HepG2 (cell line): Measurements from ENCODE around the gene SMIM14. TPM values are rescaled to one million over a fixed set of nuclear protein-coding genes. Genes with fewer than 3 reads are reported as not detected.

Source experiments
- HOXA5 ChIP-seq: sonication (generic); formaldehyde crosslinking; IDR thresholded peaks from 2 replicates; pipeline ENCODE4 v1.4.0; 2020; ENCODE audit warnings: missing genetic modification reagents
- LCORL ChIP-seq, 2 experiments: fragments of 450-650 bp in 1 of 2; sonication (generic) in 1 of 2; formaldehyde crosslinking in 1 of 2; IDR thresholded peaks; 2 replicates each; pipeline versions ENCODE4 v1.5.0 to v1.6.1; 2017 to 2020; ENCODE audit warnings: antibody characterized with exemption in 1 of 2, missing genetic modification reagents in 1 of 2
- MAFG ChIP-seq: sonication (generic); formaldehyde crosslinking; IDR thresholded peaks from 2 replicates; pipeline ENCODE4 v1.5.1; 2020; ENCODE audit warnings: mild to moderate bottlenecking, missing genetic modification reagents
- MEIS1 ChIP-seq: sonication (generic); formaldehyde crosslinking; IDR thresholded peaks from 2 replicates; pipeline ENCODE4 v1.9.0; 2021; ENCODE audit warnings: mild to moderate bottlenecking, missing genetic modification reagents, moderate library complexity, borderline replicate concordance
- NR1H2 ChIP-seq: sonication (generic); formaldehyde crosslinking; IDR thresholded peaks from 2 replicates; pipeline ENCODE4 v1.8.1; 2022; ENCODE audit warnings: low read depth, missing genetic modification reagents, borderline replicate concordance
- RARG ChIP-seq: sonication (generic); formaldehyde crosslinking; IDR thresholded peaks from 2 replicates; pipeline ENCODE4 v1.4.0; 2020; ENCODE audit warnings: low read depth, mild to moderate bottlenecking, missing genetic modification reagents
- STAG1 ChIP-seq: sonication (generic); formaldehyde crosslinking; IDR thresholded peaks from 2 replicates; pipeline ENCODE4 v1.4.0; 2020; ENCODE audit warnings: missing genetic modification reagents
- ZNF143 ChIP-seq: sonication (generic); formaldehyde crosslinking; IDR thresholded peaks from 2 replicates; pipeline ENCODE4 v1.4.0; 2020; ENCODE audit warnings: missing genetic modification reagents
- ZNF17 ChIP-seq: sonication (generic); formaldehyde crosslinking; IDR thresholded peaks from 2 replicates; pipeline ENCODE4 v1.5.0; 2020; ENCODE audit warnings: mild to moderate bottlenecking, missing genetic modification reagents
- ZNF331 ChIP-seq: sonication (generic); formaldehyde crosslinking; IDR thresholded peaks from 2 replicates; pipeline ENCODE4 v1.4.0; 2020; ENCODE audit warnings: missing genetic modification reagents
- ZNF549 ChIP-seq: sonication (generic); formaldehyde crosslinking; IDR thresholded peaks from 2 replicates; pipeline ENCODE4 v1.5.0; 2020; ENCODE audit warnings: missing genetic modification reagents
- ZNF720 ChIP-seq: sonication (generic); formaldehyde crosslinking; IDR thresholded peaks from 2 replicates; pipeline ENCODE4 v1.4.0; 2020; ENCODE audit warnings: missing genetic modification reagents
- ZNF776 ChIP-seq: sonication (generic); formaldehyde crosslinking; IDR thresholded peaks from 2 replicates; pipeline ENCODE4 v1.4.0; 2020; ENCODE audit warnings: mild to moderate bottlenecking, missing genetic modification reagents
- ZNF850 ChIP-seq: sonication (generic); formaldehyde crosslinking; conservative IDR thresholded peaks from 2 replicates; pipeline ENCODE4 v1.9.0; 2021; ENCODE audit warnings: mild to moderate bottlenecking, missing genetic modification reagents
- ZNF879 ChIP-seq: sonication (generic); formaldehyde crosslinking; IDR thresholded peaks from 2 replicates; pipeline ENCODE4 v1.8.1; 2023; ENCODE audit warnings: missing genetic modification reagents
- ZSCAN9 ChIP-seq: IDR thresholded peaks from 2 replicates; pipeline ENCODE4 v1.6.1; 2016; ENCODE audit warnings: borderline replicate concordance
- polyA plus RNA-seq, 8 experiments: library from polyadenylated mRNA; depleted of rRNA in 3 of 8; stranded (reverse) in 7 of 8; unstranded in 1 of 8; fragments of >200 nt; fragmentation: Illumina TruSeq in 4 of 8; extraction: Trizol in 4 of 8; gene quantifications; 2 replicates each; pipeline versions ENCODE4 v1.2.1 to v1.2.3, GENCODE V29; 2011 to 2016; ENCODE audit warnings: low read depth in 4 of 8, missing spikeins in 1 of 8, mixed read lengths in 1 of 8; ENCODE audit not compliant: insufficient read depth in 1 of 8
- total RNA-seq, 5 experiments: library from RNA; depleted of rRNA; stranded (reverse); fragments of >200 nt; fragmentation: Illumina TruSeq; extraction: Trizol; gene quantifications; 2 replicates each; pipeline ENCODE4 v1.2.3, GENCODE V29; 2016; ENCODE audit warnings: low read depth in 1 of 5
- TF ChIP-seq, protein P1 (sequence below): sonication (generic); formaldehyde crosslinking; IDR thresholded peaks from 2 replicates; pipeline ENCODE4 v1.5.0; 2020; ENCODE audit warnings: mild to moderate bottlenecking, missing genetic modification reagents
- TF ChIP-seq, protein P2 (sequence below): sonication (generic); formaldehyde crosslinking; IDR thresholded peaks from 2 replicates; pipeline ENCODE4 v1.5.0; 2020; ENCODE audit warnings: missing genetic modification reagents
- TF ChIP-seq, protein P3 (sequence below): sonication (generic); formaldehyde crosslinking; IDR thresholded peaks from 2 replicates; pipeline ENCODE4 v1.4.0; 2020; ENCODE audit warnings: missing genetic modification reagents
- TF ChIP-seq, protein P4 (sequence below), 2 experiments: sonication (generic) in 1 of 2; formaldehyde crosslinking in 1 of 2; IDR thresholded peaks; 2 replicates each; pipeline versions ENCODE4 v1.4.0 to v1.6.1; 2018 to 2020; ENCODE audit warnings: missing genetic modification reagents in 2 of 2, borderline replicate concordance in 1 of 2, low read depth in 1 of 2, mild to moderate bottlenecking in 1 of 2, missing biosample characterization in 1 of 2
- TF ChIP-seq, protein P5 (sequence below): IDR thresholded peaks from 2 replicates; pipeline ENCODE4 v1.6.1; 2016; ENCODE audit warnings: mild to moderate bottlenecking

The SMIM14 gene
- total and polyA plus RNA-seq, 2 of the 13 experiments (the other 11 are each of a cell fraction or from before 2014, with no cell fraction given): 16.3 to 28.1 TPM

DNA sequence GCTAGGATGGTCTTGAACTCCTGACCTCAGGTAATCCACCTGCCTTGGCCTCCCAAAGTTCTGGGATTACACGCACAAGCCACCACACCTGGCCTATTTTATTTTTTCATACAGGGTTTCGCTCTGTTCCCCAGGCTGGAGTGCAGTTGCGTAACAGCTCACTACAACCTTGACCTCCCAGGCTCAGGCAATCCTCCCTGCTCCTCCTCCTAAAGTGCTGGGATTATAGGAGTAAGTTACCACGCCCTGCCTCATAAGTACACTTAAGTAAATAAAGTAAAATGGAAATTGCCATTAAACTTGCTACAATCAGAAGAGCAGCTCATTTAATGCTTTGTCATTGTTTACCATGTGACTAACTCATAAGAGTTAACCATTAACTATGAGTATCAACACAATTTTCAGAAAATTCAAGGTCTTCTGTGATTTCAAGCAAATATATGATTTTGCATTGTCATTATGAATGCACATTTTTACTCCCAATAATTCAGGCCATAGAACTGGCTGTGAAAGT, 123.7 kb downstream of the SMIM14 start (continued):
- TF ChIP-seq, protein P1, sequence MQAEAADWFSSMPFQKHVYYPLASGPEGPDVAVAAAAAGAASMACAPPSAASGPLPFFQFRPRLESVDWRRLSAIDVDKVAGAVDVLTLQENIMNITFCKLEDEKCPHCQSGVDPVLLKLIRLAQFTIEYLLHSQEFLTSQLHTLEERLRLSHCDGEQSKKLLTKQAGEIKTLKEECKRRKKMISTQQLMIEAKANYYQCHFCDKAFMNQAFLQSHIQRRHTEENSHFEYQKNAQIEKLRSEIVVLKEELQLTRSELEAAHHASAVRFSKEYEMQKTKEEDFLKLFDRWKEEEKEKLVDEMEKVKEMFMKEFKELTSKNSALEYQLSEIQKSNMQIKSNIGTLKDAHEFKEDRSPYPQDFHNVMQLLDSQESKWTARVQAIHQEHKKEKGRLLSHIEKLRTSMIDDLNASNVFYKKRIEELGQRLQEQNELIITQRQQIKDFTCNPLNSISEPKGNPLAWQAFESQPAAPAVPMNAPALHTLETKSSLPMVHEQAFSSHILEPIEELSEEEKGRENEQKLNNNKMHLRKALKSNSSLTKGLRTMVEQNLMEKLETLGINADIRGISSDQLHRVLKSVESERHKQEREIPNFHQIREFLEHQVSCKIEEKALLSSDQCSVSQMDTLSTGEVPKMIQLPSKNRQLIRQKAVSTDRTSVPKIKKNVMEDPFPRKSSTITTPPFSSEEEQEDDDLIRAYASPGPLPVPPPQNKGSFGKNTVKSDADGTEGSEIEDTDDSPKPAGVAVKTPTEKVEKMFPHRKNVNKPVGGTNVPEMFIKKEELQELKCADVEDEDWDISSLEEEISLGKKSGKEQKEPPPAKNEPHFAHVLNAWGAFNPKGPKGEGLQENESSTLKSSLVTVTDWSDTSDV (CRISPR knock-in tag): no peak
- TF ChIP-seq ZNF879 (CRISPR knock-in tag): no peak
- TF ChIP-seq ZNF850 (CRISPR knock-in tag): no peak
- TF ChIP-seq, protein P2, sequence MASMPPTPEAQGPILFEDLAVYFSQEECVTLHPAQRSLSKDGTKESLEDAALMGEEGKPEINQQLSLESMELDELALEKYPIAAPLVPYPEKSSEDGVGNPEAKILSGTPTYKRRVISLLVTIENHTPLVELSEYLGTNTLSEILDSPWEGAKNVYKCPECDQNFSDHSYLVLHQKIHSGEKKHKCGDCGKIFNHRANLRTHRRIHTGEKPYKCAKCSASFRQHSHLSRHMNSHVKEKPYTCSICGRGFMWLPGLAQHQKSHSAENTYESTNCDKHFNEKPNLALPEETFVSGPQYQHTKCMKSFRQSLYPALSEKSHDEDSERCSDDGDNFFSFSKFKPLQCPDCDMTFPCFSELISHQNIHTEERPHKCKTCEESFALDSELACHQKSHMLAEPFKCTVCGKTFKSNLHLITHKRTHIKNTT: no peak
- TF ChIP-seq MAFG (CRISPR knock-in tag): peak; percentile 85
- TF ChIP-seq ZSCAN9 (CRISPR knock-in tag): no peak; the same call in 1 of the 2 replicates
- TF ChIP-seq, protein P3, sequence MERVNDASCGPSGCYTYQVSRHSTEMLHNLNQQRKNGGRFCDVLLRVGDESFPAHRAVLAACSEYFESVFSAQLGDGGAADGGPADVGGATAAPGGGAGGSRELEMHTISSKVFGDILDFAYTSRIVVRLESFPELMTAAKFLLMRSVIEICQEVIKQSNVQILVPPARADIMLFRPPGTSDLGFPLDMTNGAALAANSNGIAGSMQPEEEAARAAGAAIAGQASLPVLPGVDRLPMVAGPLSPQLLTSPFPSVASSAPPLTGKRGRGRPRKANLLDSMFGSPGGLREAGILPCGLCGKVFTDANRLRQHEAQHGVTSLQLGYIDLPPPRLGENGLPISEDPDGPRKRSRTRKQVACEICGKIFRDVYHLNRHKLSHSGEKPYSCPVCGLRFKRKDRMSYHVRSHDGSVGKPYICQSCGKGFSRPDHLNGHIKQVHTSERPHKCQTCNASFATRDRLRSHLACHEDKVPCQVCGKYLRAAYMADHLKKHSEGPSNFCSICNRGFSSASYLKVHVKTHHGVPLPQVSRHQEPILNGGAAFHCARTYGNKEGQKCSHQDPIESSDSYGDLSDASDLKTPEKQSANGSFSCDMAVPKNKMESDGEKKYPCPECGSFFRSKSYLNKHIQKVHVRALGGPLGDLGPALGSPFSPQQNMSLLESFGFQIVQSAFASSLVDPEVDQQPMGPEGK (CRISPR knock-in tag): peak; percentile 72
- TF ChIP-seq MEIS1 (CRISPR knock-in tag): no peak
- TF ChIP-seq, protein P4, sequence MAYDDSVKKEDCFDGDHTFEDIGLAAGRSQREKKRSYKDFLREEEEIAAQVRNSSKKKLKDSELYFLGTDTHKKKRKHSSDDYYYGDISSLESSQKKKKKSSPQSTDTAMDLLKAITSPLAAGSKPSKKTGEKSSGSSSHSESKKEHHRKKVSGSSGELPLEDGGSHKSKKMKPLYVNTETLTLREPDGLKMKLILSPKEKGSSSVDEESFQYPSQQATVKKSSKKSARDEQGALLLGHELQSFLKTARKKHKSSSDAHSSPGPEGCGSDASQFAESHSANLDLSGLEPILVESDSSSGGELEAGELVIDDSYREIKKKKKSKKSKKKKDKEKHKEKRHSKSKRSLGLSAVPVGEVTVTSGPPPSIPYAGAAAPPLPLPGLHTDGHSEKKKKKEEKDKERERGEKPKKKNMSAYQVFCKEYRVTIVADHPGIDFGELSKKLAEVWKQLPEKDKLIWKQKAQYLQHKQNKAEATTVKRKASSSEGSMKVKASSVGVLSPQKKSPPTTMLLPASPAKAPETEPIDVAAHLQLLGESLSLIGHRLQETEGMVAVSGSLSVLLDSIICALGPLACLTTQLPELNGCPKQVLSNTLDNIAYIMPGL (CRISPR knock-in tag; IDR thresholded peaks at IDR 0.05; ENCODE audit: borderline replicate concordance in 1 of 2, low read depth in 1 of 2): peak in 1 of 2 experiments; percentile 77; a peak in 1 of 4 replicates
- TF ChIP-seq, protein P5, sequence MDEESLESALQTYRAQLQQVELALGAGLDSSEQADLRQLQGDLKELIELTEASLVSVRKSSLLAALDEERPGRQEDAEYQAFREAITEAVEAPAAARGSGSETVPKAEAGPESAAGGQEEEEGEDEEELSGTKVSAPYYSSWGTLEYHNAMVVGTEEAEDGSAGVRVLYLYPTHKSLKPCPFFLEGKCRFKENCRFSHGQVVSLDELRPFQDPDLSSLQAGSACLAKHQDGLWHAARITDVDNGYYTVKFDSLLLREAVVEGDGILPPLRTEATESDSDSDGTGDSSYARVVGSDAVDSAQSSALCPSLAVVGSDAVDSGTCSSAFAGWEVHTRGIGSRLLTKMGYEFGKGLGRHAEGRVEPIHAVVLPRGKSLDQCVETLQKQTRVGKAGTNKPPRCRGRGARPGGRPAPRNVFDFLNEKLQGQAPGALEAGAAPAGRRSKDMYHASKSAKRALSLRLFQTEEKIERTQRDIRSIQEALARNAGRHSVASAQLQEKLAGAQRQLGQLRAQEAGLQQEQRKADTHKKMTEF (CRISPR knock-in tag): peak; percentile 97
- TF ChIP-seq ZNF331 (CRISPR knock-in tag): peak; percentile 97
- no peak for TF ChIP-seq LCORL (IDR thresholded peaks at IDR 0.05)
- TF ChIP-seq LCORL (CRISPR knock-in tag; IDR thresholded peaks at IDR 0.05): peak; percentile 85
- no peak for TF ChIP-seq ZNF17
- peak; percentile 88 for TF ChIP-seq HOXA5 (CRISPR knock-in tag)
- no peak for TF ChIP-seq ZNF776
- no peak for TF ChIP-seq NR1H2 (CRISPR knock-in tag)
- TF ChIP-seq RARG (CRISPR knock-in tag): no peak
- no peak for TF ChIP-seq ZNF549 (CRISPR knock-in tag)
- peak; percentile 35; the same call in 1 of the 2 replicates for TF ChIP-seq ZNF143 (CRISPR knock-in tag)
- no peak for TF ChIP-seq ZNF720 (CRISPR knock-in tag)
- peak; percentile 37 for TF ChIP-seq STAG1 (CRISPR knock-in tag)
